NCI-H187 treated with DMSO at 0.1 percent for 48 hours (cell line): Measurements from ENCODE around the gene ATE1.
"Not testable (repeated sequence)": the region's sequence is repeated elsewhere in the genome, so short reads cannot be mapped to it uniquely, and the experiment has no call there.

Experiments used
- DNase-seq: peaks from one replicate; lab custom pipeline; 2025; lab: John Stamatoyannopoulos, UW

The ATE1 gene

DNA sequence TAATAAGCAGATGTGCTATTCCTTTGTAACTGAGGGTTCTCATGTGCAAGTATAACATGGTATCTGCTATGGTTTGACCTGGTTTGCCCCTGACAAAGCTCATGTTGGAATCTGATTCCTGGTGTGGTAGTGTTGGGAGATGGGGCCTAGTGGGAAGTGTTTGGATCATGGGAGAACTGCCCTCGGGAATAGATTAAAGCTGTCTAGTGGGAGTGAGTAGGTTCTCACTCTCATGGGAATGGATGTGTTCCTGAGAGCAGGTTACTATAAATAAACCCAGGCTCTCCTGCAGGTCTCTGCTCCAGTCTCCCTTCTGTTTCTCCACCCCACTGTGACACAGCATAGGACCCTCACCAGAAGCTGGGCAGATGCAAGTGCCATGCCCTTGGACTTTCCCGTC, 97.7 kb downstream of the ATE1 start:
- DNase-seq, result no peak

- no peak for DNase-seq
These were observed 99.8 kb downstream of the ATE1 start for GRCh38 chr10:121828045-121828444.

DNA sequence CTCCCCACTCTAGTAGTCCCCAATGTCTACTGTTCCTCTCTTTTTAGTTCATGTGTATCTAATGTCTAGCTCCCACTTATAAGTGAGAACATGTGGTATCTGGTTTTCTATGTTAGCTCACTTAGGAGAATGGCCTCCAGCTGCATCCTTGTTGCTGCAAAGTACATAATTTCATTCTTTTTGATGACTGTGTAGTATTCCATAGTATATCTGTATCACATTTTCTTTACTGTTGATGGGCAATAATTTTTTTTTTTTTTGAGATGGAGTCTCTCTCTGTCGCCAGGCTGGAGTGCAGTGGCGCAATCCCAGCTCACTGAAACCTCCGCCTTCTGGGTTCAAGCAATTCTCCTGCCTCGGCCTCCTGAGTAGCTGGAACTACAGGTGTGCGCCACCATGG, 101.1 kb downstream of the ATE1 start:
- not testable (repeated sequence) for DNase-seq

DNA sequence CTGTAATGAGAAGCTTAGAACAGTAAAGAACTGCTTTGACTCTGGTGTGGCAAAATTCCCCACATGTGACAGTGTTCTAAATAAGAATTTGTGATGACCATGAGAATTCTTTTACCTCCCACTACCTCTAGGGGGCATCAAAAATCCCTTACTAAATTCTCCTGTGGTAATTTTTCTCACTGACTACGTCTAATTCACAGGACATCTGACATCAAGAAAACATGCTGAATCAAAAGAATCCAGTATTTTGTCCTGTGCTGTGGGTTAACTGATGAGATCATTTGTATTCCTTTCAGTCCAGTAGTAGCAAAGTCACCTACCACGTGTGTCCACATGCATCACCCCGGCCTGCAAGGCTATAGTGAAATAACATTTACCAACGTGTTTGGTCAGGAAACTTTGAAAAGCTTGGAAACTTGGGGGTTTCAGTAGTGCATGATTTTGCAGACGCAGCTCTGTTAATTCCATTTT, 103.8 kb downstream of the ATE1 start:
- no peak for DNase-seq

GRCh38 chr10:121822724-121823123, 105.1 kb downstream of the ATE1 start:
- no peak for DNase-seq

DNA sequence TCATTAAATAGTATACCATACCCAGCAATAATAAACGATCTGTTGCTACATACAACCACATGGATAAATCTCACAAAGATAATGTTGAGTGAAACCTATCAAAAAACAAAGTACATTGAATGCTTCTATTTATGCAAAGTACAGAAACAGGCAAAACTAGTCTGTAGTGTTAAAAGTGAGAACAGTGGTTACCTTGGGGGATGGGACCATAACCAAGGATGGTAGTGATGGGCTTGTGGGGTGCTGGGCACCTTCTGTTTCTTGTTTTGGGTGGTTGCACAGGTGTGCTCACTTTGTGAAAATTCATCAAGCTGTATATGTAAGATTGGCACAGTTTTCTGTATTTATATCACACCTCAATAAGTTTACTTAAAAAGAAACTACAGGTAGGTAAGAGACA, 105.7 kb downstream of the ATE1 start:
- DNase-seq, result no peak

GRCh38 chr10:121819049-121819448, 108.8 kb downstream of the ATE1 start:
- DNase-seq, result no peak

- no peak for DNase-seq
These were observed 109.2 kb downstream of the ATE1 start for GRCh38 chr10:121818599-121818998.

- no peak for DNase-seq
These were observed 111.6 kb downstream of the ATE1 start for GRCh38 chr10:121816197-121816596.

- DNase-seq, result no peak
These were observed 114.0 kb downstream of the ATE1 start for GRCh38 chr10:121813857-121814256.

GRCh38 chr10:121813211-121813815, 114.5 kb downstream of the ATE1 start:
- DNase-seq, result no peak

DNA sequence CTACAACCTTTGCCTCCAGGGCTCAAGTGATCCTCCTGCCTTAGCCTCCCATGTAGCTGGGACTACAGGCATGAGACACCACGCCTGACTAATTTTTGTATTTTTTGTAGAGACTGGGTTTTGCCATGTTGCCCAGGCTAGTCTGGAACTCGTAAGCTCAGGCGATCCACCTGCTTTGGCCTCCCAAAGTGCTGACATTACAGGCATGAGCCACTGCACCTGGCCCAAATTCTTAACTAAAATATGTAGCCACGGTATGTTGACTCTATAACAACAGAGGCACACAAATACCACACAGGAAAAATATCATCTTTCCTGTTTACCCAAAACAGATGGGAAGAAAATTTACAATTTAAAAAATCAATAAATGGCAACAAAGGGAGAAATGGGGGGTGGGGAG, 115.8 kb downstream of the ATE1 start:
- no peak for DNase-seq

- no peak for DNase-seq
These were observed 116.4 kb downstream of the ATE1 start for GRCh38 chr10:121811386-121811785.

- DNase-seq, result no peak
These were observed 119.0 kb downstream of the ATE1 start for GRCh38 chr10:121808835-121809234.

GRCh38 chr10:121804460-121804859, 123.4 kb downstream of the ATE1 start:
- no peak for DNase-seq

- no peak for DNase-seq
These were observed 124.2 kb downstream of the ATE1 start for GRCh38 chr10:121803611-121804010.

DNA sequence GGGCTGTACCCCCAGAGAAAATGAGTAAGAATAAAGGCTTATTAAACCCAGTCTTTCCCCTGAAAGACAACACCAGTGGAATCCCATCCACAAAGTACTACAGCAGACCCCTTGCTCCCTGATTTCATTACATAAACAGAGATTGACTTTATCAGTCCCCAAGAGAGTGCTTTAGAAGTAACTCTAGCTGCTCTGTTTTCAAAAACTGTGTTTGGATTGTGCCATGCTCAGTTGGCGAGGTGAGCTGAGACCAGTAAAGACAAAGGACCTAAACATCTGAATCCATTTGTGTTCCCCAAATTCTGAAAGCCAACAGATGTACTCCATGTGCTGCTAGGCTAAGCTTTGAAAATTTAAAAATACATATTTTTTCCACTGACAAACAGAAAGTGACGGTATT, 127.0 kb downstream of the ATE1 start:
- no peak for DNase-seq

GRCh38 chr10:121800146-121800545, 127.7 kb downstream of the ATE1 start:
- DNase-seq, result no peak

- no peak for DNase-seq
These were observed 130.3 kb downstream of the ATE1 start for GRCh38 chr10:121797490-121797889.

DNA sequence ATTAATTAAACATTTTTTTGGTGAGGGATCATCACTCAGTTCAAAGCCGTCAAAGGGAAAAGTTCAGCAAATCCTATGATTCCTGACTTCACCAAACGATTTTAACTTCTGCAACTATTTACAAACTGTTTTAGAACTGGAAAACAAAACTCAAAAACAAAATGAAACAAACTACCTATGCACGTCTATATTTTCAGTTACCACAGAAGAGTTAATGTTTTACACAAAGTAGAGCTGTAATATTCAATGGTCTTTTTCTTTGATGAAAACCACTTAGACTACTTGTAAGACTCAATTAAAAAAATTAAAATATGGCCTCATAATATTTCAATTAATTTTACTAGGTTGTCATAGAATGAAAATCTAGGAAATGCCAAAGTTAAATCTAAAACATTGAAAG, 131.5 kb downstream of the ATE1 start:
- no peak for DNase-seq

DNA sequence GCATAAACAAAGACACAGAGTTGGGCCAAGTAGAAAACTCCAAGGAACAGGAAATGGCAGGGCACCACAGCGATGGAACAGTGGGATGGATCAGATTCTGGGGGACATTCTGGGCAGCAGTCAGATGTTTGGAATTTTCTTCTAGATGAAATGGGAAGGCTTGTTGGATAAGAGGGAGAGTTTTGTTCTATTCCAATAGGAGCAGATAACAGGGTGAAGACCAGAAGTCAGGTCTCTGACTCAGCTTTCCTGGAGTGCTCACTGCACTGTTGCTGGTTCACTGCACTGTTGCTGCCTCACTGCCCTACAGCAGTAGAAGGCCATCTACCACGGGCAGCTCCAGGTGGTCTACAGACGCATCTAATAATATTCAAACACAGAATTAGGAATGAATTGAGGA, 135.6 kb downstream of the ATE1 start:
- DNase-seq, result no peak

DNA sequence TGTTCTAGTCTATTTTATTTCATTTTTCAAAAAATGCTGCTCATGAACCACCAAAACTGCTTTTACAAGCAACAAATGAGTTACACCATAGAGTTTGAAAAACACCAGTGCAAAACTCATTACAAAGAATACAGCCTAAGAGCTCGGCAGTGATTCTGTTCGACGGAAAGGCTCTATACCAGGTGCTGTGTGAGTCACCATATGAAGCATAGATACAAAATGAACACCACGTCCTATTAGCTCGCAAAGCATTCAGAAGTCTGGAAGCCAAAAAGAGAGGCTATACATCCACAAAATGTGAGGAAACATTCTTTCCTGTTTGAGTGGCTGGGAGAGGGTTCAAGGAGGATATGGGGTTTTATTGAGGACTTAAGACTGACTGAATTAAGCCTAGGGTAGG, 136.1 kb downstream of the ATE1 start:
- DNase-seq, result no peak

DNA sequence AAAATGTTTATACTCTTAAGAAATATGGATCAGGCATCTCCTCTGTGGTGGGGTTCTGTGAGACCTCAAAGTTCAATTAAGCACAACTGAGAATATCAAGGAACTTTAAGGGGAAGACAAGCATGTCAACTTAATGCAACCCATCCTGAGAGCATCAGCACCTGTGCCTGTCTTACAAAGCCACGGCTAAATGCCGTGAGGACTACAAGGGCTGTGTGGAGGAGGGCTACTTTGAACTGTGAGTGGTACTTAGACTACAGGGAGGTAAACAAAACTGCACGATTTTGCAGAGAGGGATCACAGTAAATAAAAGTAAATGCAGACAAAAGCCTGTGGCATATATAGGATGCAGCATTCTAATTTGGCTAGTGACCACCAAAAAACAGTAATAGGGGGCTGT, 139.1 kb downstream of the ATE1 start:
- peak; percentile 8 for DNase-seq

GRCh38 chr10:121788115-121788514, 139.7 kb downstream of the ATE1 start:
- no peak for DNase-seq

GRCh38 chr10:121787169-121787568, 140.7 kb downstream of the ATE1 start:
- DNase-seq, result no peak
